AG09319 (cell line): ENCODE data around the gene FBXL17.

Experiments
- DNase-seq: peaks from one replicate; pipeline ENCODE4 v3.0.0-alpha.2; 2010; ENCODE audit warnings: low read depth; ENCODE audit errors: extremely low read depth
- TF ChIP-seq, protein P1 (sequence below): IDR thresholded peaks from 2 replicates; pipeline ENCODE4 v1.5.1; 2011; ENCODE audit warnings: low read depth, mild to moderate bottlenecking, inconsistent platforms, low read length, moderate library complexity

Gene FBXL17

DNA sequence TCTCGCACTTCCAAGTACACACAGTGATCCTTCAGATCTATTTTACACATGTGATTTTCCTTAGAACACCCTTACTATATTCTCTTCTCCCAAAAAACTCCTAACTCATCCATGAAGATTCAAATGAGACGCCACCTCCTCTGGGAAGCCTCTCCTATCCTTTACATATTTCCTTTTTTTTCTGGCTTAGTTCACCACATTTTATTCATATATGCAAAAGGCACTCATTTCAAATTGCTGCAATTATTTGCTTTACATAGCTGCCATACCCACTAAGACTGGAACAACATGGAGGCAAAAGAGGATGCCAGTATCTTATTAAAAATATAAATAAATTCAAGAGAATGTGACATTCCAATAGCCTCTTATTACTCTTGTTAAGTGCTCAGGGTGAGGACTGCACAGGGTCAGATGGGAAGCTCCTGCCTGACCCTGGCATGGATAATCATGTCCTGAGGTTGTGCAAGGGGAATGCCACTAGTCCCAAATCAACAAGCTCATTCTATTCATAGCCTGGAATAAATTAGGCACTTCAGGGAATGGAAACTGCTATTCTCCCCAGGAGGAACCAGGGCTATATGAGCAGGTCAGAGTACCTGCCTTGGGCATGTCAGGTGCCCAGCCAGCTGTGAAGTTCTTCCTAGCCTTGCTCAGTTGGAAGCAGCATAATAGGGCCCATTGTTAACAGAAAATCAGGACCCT lies 262.9 kb downstream of the FBXL17 start:
- TF ChIP-seq, protein P1, sequence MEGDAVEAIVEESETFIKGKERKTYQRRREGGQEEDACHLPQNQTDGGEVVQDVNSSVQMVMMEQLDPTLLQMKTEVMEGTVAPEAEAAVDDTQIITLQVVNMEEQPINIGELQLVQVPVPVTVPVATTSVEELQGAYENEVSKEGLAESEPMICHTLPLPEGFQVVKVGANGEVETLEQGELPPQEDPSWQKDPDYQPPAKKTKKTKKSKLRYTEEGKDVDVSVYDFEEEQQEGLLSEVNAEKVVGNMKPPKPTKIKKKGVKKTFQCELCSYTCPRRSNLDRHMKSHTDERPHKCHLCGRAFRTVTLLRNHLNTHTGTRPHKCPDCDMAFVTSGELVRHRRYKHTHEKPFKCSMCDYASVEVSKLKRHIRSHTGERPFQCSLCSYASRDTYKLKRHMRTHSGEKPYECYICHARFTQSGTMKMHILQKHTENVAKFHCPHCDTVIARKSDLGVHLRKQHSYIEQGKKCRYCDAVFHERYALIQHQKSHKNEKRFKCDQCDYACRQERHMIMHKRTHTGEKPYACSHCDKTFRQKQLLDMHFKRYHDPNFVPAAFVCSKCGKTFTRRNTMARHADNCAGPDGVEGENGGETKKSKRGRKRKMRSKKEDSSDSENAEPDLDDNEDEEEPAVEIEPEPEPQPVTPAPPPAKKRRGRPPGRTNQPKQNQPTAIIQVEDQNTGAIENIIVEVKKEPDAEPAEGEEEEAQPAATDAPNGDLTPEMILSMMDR = no peak
- DNase-seq = no peak

DNA sequence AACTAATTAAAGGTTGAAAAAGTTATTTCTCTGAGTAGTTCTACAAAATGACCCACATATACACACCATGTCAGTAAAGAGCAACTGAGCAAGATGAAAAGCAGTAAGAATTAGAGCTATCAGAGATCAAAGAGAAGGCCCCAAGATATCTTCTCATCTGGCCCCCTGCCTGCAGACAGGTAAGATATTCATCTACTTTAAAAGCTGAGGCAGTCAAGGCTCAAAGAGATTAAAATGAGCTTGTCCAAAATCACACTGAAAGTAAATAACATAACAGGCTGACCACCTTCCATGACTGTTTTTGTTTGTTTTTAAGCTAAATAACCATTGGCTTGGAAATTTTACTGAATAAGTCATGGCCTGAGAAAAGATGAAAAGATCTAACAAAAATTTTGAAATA lies 266.2 kb downstream of the FBXL17 start:
- no peak for DNase-seq
- TF ChIP-seq, protein P1 = no peak

DNA sequence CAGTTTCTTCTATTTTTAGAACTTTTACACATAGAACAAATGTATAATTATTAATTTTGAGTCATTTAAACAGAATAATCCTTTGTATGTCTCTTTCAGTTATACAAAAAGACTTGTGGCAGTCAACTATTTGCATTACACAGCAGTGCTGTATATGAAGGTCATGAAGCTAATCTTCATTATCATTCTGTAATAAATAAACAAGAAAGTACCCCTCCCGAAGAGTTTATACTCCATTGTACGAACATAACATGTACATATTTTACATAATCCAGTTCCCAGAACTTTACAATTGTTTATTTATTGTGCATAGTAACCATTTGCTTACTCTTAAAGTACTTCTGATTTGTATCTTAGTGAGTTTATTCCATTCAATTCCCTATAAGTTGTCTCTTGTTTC lies 267.9 kb downstream of the FBXL17 start:
- TF ChIP-seq, protein P1 = no peak
- no peak for DNase-seq

DNA sequence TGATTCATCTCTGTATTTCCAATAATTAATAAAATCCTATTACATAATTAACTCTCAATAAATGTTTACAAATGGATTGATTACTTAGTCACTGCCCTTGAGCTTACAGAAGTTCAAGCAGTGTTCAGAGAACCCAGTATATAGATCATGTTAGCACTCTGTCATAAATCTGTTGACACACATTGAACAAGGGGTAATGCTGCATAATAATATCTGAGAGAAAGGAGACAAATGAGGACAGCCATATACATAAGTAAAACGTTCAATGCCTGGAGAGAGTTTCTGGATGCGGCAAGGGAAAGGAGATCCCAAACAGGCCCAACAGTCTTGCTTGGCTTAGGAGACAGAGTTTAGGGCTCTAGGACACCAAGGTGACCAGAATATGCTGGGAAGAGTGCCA lies 270.2 kb downstream of the FBXL17 start:
- DNase-seq = no peak

DNA sequence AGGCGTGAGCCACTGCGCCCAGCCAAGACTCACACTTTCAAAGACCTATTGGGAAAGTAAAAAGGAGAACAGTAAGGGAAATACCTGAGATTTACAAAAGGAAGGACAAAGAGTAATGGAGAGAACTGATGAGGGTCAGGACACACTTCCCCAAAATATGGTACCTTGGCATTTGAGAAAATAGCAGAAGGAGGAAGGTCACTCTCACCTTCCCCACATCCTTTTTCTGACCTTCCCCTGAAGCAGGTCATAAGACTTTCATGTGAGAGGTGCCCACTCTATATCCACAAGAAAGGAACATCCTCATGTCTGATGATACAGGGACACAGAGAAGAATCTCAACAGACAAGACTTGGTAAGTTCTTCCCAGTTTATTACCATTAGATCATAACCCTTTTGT lies 272.8 kb downstream of the FBXL17 start:
- TF ChIP-seq, protein P1 = no peak
- DNase-seq = no peak

More for the DNA sequence above, 270.2 kb downstream of the FBXL17 start:
- TF ChIP-seq, protein P1 = no peak

DNA sequence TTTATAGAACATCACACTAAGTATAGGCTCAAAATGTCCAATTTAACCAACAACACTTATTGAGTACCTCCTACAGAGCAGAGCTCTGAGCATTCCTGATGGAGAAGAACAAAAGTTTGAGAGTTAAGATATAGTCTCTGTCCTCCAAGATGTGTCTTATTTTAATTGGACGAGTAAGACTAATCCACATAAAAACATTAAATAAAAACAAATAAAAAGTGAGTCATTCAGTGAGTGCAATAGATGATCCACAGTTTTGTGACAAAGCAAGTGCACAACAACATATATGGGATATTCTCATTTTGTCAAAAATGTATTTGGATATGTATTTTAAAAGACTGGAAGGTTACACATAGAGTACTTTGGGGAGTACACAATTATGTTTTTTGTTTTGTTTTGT lies 277.4 kb downstream of the FBXL17 start:
- no peak for DNase-seq
- TF ChIP-seq, protein P1 = no peak

DNA sequence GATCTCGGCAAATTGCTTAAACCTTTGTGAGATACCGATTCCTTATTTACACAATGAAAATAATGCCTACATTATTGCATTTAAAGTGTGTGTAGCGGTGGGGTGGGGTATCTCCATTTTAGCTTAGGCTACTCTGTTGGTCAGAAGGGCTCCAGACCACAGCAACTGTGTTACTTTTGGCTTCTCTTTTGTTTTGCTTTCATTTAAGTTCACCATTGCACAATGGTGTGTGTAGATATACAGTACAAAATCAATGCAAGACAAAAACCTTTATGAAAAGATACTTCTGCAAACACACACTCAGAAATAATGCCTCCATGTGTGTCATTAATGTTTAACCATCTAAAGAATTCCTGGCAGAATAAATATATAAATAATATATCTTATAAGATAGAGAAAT lies 279.4 kb downstream of the FBXL17 start:
- TF ChIP-seq, protein P1 = no peak
- DNase-seq = no peak
